Choroid plexus epithelial cell (primary cell): ENCODE results near the gene FAR2.

Experiments
- DNase-seq: peaks from one replicate; pipeline ENCODE4 v3.0.0-alpha.2; 2010; ENCODE audit warnings: low read depth
- H3K4me3 ChIP-seq: 2 replicates; pipeline ENCODE4 v1.5.1; 2011; ENCODE audit warnings: low read depth, mild to moderate bottlenecking, control low read depth, low read length, moderate library complexity
- TF ChIP-seq, protein P1 (sequence below): conservative IDR thresholded peaks from 2 replicates; pipeline ENCODE4 v1.5.1; 2011; ENCODE audit warnings: low read depth, mild to moderate bottlenecking, control low read depth, inconsistent platforms, low read length, moderate library complexity

FAR2 gene

DNA sequence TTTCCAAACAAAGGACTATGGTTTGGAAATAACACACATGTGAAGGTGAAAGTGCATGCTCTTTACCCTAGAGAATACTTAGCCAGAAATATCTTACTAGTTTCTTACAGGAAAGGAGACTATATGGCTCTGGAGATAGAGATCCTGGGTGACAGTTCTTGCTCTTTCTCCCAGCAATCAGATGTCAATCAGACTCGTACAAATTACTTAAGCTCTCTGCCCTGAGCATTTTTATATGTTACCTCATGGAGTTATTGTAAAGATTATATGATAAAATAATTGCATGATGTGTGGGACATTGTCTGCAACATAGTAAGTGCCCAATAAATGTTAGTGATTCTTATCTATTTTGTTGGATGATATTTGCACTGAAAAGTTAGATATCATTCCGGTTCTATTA, 76.8 kb downstream of the FAR2 start:
- TF ChIP-seq, protein P1, sequence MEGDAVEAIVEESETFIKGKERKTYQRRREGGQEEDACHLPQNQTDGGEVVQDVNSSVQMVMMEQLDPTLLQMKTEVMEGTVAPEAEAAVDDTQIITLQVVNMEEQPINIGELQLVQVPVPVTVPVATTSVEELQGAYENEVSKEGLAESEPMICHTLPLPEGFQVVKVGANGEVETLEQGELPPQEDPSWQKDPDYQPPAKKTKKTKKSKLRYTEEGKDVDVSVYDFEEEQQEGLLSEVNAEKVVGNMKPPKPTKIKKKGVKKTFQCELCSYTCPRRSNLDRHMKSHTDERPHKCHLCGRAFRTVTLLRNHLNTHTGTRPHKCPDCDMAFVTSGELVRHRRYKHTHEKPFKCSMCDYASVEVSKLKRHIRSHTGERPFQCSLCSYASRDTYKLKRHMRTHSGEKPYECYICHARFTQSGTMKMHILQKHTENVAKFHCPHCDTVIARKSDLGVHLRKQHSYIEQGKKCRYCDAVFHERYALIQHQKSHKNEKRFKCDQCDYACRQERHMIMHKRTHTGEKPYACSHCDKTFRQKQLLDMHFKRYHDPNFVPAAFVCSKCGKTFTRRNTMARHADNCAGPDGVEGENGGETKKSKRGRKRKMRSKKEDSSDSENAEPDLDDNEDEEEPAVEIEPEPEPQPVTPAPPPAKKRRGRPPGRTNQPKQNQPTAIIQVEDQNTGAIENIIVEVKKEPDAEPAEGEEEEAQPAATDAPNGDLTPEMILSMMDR, result no peak
- no peak overlapping the region for H3K4me3 ChIP-seq
- DNase-seq, result no peak

DNA sequence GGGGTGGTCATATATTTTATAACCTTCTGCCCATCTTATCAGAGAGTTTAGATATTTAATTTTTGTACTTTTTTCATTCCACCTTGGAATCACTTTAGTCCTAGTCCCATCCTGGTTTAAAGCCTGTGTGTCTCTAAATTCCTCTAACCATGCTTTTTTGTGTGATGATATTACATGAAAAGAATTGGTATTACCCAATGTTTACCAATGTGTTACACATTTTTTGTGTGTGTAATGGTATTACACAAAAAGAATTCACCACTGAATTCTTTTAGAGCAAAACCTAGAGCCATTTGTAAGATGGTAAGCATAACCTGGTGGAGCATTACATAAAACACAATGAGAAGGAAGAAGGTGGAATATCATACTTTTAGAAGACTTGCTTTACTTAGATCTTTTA, 77.5 kb downstream of the FAR2 start:
- H3K4me3 ChIP-seq, result no peak overlapping the region
- peak; percentile 66 for DNase-seq
- TF ChIP-seq, protein P1, result no peak

DNA sequence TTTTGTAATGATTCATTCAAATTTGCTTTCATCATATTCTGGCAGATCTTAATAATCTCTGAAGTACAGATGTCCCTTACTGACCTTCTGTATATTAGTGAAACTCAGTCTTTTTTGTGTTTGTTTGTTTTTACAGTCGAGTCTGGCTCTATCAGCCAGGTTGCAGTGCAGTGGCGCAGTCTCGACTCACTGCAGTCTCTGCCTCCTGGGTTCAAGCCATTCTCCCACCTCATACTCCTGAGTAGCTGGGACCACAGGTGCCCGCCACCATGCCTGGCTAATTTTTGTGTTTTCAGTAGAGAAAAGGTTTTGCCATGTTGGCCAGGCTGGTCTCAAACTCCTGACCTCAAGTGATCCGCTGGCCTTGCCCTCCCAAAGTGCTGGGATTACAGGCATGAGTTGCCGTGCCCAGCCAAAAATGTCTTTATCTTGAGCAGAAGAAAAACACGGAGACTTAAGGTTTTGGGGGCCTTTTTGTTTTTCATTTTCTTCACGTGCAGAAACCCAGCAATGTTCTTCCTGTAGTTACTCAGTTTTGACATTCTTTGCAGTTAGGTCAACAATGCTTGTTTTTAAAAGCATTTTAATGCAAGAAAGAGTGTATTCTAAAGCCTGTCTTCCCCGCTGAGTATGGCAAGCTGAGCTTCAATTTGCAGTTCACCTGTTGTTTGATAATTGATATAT, 79.5 kb downstream of the FAR2 start:
- H3K4me3 ChIP-seq, result no peak overlapping the region
- DNase-seq, result peak; percentile 42
- TF ChIP-seq, protein P1, result no peak

DNA sequence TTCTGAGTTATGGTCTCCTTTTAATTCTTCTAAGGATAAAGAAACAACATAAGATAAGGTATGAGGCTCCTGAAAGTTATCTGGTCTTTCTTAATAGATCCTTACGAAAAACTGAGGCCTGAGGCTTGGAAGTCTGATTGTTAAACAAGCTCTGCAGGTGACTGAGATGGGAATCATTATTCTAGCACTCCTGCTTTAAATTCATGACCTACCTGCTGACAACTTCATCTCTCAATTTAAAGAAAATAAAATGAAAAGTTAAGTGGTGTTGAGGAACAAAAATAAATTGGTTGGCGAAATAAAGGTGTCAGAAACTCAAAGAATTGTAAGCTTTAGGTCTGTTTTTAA, 80.1 kb downstream of the FAR2 start:
- TF ChIP-seq, protein P1, result no peak

DNA sequence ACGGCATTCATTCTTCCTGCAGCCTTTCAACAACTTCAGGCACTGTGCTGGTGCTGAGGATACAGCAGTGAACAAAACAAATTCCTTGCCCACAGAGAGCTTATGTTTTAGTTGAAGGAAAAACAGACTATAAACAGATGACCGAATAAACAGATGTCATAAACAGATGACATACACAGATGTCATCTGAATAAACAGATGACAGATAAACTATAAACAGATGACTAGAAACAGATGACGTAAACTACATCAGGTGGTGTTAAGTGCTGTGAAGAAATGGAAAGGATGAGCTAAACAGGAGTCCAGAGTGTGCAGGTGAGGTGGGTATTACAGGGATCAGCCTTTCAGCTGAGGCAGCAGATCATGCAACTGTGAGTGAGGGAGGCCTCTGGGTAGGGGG, 80.9 kb downstream of the FAR2 start:
- H3K4me3 ChIP-seq, result no peak overlapping the region
- no peak for DNase-seq
- TF ChIP-seq, protein P1, result no peak

More for the DNA sequence above, 80.1 kb downstream of the FAR2 start:
- DNase-seq, result no peak
- no peak overlapping the region for H3K4me3 ChIP-seq

DNA sequence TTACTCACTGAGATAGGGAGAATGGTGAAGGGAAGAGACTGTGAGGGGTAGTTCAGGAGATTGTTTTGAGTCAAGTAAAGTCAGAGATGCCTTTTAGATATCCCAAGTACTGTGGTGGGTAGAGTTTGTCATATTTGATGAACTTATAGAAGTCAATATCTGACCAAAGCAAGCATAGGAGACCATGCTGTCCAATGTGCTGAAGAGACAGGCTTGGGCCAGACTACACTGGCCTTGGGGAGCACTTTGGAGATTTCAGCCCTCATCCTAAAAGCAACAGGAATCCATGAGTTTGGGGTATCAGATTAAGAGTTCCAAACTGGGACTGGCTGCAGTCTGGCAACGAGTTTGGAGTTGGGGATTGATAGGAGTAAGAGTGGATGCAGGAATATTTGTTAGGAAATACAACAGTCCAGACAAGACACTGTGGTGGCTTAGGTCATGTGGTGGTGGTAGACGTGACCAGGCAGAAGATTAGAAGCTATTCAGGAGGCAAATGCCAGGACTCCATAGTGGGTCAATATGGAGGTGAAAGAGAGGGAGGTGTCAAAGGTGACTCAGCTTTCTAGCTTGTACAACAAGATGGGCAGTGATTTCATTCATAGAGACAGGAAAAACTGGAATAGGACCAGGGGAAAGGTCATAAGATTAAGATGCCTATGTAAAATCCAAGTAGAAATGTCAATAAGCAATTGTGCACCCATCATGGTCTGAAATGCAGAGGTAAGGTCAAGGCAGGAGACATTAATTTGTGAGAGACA, 81.9 kb downstream of the FAR2 start:
- TF ChIP-seq, protein P1, result no peak
- H3K4me3 ChIP-seq, result no peak overlapping the region
- DNase-seq, result no peak

DNA sequence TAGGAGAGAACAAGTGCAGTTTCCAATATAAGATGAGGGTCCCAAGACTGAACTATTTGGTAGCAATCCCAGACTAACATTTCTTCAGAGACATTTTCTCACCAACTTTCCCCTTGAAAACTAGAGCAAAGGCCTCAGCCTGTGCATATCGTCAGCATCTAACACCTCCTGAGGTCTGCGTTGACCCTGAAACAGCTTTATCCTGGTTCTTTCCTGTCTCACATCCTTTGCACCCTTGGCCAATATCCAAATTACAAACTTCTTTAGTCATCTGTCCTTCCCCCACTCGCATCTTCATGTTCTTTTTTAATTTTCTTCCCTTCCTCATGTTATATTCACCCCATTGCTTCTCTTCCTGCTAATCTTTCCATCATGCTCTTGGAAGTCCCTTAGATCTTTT, 83.0 kb downstream of the FAR2 start:
- TF ChIP-seq, protein P1, result no peak
- no peak overlapping the region for H3K4me3 ChIP-seq
- peak; percentile 26 for DNase-seq
